Stimulated activated CD8-positive, alpha-beta memory T cell treated with anti-CD3 and anti-CD28 coated beads, Interleukin-15, amount 100 ng/mL, for 1 hour (primary cell): ENCODE measurements around the gene STK16.
"Not testable (repeated sequence)": the region's sequence is repeated elsewhere in the genome, so short reads cannot be mapped to it uniquely, and the experiment has no call there.

Experiments used
- DNase-seq: peaks from one replicate; pipeline ENCODE4 v3.0.0-alpha.2; 2020; ENCODE audit warnings: low read depth

STK16 gene

DNA sequence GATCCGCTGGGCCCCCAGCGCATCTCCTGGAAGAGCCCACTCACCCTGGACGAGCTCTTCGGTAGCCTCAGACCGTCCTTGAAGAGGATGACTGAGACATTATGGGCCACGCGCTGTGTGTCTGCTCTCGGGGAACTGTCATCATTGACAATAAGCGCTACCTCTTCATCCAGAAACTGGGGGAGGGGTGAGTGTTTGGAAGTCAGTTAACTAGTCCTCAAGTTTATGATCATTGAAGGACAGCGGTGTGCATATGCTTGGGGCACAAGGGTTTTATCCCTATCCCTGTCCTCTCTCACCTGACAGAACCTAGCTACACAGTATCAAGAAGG lies 586 bp downstream of the STK16 start:
- no peak for DNase-seq

DNA sequence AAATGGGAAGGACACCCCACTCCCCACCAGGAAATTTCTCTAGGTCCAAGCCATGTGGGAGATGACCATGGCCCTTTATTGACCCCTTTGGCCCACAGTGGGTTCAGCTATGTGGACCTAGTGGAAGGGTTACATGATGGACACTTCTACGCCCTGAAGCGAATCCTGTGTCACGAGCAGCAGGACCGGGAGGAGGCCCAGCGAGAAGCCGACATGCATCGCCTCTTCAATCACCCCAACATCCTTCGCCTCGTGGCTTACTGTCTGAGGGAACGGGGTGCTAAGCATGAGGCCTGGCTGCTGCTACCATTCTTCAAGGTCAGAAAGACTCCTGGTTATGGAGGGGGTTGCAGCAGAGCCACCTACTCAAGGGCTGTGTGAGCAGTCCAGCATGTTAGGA lies 1.3 kb downstream of the STK16 start:
- no peak for DNase-seq

DNA sequence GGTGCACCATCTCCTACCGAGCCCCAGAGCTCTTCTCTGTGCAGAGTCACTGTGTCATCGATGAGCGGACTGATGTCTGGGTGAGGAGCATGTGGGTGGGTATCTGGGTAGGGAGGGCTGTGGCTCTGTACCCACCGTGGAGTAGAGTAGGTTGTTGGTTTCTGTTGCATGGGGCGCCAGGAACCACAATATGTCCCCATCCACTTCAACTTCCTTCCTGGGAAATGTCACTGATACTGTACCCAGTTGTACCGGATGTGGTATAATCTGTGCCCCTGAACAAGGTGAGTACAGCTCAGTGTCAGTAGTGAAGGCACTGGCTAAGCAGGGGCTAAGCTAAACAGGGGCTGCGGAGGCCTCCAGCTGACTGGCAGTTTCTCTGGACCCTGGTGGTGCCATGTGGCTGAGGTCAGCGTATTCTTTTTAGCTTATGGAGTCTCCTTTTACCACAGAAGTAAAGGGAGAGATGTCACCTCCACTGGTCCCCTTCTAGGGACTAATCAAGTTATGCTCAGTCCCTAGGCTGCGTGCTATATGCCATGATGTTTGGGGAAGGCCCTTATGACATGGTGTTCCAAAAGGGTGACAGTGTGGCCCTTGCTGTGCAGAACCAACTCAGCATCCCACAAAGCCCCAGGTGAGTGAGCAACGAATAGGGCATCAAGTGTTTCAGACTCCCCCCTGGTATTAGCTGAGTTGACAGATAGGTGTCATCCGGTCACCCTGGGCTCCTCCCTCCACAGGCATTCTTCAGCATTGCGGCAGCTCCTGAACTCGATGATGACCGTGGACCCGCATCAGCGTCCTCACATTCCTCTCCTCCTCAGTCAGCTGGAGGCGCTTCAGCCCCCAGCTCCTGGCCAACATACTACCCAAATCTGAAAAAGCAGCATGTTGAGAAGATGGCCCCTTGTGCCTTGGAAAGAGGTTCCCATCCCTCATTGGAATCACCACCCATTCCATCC lies 2.7 kb downstream of the STK16 start:
- no peak for DNase-seq

DNA sequence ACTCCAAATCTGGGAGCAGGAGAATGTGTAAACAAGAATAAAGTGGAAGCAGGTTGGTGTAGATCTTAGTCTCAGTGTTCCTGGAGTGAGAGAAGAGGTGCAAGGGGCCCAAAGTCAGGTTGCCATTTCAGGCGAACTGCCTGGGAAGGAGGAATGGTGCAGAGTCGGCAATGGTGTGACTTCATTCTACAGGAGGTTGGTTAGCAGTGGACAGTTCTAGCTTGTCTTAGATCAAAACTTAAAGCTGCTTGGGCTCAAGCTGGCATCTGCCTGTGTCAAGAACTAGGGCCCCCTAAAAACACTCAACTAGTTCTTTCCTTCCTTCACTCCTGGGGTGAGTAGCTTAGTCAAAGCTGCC lies 3.5 kb downstream of the STK16 start:
- no peak for DNase-seq

DNA sequence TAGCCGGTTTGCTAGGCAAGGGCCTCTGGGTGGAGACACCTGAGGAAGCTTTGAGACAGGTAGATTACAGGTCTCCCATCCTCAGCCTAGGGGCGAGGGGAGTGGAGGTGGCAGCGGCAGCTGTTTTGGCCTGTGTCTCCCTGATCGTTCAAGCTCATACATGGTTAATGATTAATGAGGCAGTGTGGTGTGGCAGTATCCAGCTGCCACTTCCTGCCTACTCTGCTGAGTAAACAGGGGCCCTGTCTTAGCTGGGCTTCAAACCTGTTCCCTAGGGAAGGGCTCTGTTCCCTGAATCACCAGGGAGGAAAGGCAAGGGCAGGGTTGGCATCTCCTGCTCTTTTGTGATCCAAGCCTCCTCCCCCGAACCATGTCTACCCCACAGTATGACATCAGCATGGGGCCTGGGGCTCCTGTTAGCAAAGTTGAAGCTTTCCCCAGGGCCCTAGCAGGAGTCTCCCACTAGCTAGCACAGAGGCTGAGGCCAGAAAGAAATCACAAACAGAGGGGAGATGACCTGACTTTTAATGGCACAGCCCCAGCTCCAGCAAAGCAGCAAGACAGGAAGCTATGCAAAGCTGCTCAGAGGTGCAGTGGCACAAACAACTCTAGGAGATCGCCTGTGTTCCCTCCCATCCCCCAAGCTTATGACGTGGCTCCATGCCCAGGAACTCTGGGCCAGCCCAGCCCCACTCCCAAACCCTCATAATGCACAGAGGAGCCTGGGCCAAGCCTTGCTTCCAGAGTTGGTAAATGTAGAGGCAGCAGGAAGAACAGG lies 4.1 kb downstream of the STK16 start:
- DNase-seq, result no peak

DNA sequence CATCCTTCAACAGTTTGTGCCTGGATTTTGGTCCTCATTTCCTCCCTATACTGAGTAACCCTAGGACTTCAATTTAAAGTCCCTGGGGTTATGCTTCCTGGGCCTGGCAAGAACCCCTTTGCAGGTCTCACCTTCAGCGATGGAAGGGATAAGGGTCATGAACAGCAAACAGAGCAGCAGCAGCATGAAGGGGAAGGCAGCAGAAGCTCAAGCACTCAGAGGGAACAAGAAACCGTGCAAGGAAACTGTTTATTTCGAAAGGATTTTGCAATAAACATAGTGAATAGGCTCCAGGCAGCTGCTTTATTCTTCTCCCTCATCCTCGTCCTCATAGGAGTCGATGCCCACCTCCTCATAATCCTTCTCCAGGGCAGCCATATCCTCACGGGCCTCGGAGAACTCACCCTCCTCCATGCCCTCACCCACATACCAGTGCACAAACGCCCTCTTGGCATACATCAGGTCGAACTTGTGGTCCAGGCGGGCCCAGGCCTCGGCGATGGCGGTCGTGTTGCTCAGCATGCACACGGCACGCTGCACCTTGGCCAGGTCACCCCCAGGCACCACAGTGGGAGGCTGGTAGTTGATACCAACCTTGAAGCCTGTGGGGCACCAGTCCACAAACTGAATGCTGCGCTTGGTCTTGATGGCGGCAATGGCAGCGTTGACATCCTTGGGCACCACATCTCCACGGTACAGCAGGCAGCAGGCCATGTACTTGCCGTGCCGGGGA lies 4.9 kb downstream of the STK16 start:
- no peak for DNase-seq

DNA sequence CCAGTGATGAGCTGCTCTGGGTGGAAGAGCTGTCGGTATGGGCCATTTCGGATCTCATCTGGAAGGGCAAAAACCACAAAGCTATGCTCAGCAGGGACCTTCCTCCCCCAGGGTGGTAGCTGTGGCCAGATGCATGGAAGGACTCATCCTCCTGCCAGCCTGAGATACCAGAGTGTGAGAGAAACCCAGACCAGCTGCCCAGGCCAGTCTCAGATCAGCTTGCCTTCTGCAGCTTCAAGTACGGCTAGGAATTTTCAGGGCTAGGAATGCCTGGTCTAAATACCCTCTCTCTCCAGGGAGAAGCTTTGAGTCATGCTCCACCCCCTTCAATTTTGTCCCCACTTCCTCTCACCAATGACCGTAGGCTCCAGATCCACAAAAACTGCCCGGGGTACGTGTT lies 6.4 kb downstream of the STK16 start:
- no peak for DNase-seq

DNA sequence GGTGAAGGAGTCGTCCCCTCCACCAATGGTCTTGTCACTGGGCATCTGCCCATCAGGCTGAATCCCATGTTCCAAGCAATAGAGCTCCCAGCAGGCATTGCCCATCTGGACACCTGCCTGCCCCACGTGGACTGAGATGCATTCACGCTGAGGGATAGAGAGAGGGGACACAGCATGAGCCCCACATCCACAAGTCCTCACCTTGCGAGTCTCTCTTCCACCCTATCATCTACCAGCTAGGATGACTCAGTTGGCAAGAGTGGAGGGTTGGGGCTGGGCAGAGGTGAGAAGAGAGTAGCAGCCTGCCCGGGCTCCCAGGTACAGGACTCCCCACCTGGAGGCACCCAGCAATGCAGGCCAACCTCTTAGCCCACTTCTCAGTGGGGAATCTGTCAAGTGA lies 6.8 kb downstream of the STK16 start:
- DNase-seq, result no peak

DNA sequence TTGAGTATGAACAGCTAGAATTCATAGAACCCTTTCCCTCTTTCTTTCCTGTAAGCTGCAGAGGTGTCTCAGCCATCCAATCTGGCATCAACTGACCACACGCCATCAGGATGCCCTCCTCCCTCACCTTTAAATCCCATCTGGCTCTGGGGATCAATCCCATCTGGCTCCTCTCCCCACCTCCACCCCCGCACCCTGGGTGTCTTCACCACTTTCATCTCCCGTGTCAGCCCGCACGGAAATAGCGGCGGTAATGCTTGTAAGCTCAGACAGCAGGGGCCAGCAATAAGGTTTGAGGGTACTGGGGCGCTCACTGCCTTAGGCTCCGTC lies 7.3 kb downstream of the STK16 start:
- DNase-seq, result no peak

DNA sequence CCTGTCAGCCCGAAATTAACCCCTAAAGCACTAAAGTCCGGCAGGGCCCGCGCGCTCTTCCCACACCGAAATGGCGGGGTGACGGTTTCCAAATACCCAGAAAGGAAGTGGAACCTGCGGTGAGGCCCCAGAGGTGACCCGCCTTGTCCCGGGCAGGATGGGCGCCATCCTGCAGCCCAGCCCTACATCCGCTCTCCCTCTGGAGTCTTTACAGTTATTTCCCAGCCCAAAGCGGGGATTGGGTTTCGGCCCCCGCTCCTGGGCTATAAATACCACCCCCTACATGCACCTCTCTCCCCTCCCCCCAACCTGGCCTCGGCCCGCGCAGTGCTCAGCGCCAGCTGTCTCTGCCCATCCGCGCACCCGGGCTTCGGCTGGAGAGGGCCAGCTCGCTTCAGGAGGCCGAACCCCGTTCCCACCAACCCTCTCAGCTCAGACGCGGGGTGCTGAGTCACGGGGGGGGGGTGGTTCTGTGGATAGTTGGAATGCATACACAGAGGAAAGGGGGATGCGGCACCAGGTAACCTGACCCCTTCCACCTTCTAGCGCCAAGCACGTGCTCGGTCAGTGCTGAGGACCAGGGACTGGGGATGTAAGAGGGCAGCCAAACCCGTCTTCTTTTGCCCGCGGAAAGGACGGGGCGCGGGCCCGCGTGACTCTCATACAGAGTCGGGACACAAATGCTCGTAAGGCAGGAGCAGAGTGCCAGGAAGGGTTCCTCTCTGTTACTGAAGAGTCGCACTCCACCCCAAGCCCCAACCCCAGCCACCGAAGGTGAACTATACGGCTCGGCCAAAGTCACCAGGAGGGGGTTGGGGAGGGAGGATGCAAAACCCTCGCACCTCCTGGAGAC lies 7.8 kb downstream of the STK16 start, which contains the start of gene TUBA4B:
Gene TUBA4B (plus strand): TSS at position 344 of the 853 bp plus-strand sequence. CDS start 165 bp downstream, at position 509.
- DNase-seq, result no peak

DNA sequence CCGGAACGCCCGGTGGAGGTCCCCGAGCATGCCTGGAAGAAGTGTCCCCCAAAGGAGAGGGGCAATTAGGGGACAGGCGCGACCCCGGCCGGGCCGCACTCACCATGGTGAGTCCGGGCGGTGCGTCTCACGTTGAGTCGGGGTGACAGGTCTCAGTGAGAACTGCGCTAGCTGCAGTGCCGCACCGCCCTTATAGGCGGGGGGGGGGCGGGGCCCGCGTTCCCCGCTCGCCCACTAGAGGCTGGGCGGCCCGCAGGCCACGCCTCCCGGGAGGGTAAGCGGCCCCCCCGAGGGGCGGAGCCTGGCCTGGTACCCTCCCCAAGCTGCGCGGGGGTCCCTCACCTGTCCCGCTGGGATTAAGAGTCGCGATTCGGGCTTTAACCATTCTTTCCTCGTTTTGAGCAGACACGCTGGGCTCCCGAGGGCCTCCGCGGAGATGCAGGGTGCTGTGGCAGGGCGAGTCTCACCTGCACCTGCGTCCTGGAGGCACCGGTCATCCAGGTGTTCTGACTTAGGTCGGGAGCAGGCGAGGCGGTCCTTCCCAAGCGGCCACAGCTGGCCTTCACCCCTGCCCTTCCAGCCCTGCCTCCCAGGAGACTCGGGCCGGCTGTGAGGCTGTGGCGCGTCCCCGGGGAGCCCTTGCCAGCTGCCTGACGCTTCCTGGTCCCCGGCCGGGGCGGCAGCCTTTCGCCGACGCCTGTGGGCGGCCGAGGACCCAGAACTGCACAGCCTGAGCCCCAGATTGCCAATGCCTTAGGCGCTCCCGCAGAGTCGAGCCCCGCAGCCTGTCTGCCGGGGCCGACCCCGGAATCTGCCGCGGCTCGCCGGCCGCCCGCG lies 8.7 kb downstream of the STK16 start, which contains the start of gene TUBA4A:
Gene TUBA4A (minus strand): TSS at position 166 of the 837 bp plus-strand sequence. CDS start 60 bp downstream, at position 106.
- DNase-seq, result peak; percentile 84

DNA sequence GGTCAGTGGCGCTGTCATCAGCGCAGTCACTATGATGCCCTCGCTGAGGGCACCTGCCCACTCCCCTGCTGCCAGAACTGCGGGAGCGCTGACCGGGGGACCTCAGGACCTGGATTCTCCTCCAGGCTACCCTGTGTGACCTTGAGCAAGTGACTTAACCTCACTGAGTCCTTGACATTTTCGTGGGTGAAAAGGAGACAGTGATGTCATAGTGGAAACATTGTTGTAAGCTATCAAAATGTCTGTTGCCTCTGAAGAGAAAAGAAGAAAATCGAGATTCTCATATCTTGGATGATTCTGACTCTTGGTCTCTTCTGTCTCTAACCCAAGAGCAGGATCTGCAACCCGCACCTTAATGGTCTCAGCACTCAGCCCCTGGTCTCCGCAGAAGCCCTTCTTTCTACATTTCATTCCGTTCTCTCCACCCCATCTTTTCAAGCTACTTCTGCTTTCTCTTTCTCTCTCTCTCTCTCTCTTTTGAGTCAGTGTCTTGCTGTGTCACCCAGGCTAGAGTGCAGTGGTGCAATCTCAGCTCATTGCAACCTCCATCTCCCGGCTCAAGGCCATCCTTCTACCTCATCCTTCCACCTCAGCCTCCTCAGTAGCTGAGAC lies 9.4 kb downstream of the STK16 start:
- DNase-seq, result no peak

DNA sequence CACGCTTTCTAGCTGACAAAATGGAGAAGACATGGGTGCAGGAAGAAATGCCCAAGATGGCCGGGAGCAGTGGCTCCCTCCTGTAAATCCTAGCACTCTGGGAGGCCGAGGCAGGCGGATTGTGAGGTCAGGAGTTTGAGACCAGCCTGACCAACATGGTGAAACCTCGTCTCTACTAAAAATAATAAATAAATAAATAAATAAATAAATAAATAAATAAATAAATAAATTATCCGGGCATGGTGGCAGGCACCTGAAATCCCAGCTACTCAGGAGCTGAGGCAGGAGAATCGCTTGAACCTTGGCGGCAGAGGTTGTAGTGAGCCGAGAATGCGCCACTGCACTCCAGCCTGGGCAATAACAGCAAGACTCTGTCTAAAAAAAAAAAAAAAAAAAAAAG lies 13.7 kb downstream of the STK16 start:
- DNase-seq, result not testable (repeated sequence)

DNA sequence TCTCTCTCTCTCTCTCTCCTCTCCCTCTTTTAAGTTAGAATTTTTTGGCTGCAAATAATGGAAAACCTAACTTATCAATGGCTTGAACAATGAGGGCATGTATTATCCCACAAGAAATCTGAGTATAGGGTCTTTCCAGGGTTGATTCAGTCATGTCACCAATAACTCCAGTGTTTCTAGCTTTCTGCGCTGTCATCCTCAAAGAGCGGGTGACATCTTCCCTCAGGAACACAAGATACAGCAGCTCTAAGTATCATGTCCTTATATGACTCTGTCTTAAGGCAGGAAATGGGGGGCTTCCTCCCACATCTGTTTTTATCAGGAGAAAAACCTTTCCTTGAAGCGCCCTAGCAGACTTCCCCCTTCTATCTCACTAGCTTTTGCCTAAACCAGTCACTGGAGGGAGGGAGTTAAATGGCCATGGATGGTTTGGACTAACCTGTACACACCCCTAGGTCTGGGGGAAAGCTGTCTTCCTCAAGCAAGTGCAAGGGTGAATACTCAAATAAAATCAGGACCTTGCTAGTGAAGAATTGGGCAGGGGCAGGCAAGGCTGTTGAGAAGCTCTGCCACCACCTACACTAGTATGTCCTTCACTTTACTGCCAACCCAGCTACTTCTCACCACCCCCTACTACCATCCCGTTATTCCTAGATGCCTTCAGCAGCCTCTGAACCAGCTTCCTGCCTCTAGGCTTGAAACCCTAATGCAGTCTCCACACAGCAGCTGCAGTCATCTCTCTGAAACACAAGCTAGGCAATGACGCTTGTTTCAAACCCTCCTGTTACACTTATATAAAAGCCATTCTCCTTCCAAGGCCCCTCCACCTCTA lies 16.0 kb downstream of the STK16 start:
- DNase-seq, result no peak

DNA sequence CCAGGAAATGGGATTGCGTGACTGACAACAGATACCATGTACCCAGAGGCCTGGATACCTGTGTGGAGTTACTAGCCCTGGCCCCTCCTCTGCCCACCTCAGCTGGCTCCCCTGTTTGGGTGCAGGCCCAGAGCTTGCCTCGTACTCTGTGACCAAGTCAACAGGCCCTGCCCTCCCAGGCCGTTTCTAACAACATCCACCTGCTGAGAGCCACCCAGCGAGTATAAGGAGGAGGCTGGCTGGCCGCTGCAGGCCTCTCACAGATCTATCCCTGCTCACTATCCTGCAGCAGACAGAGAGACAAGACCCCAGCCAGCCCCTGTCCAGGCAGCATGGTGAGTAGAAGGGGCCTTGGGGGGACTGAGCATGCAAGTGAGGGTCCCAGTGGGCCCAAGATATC lies 21.0 kb downstream of the STK16 start:
- no peak for DNase-seq

DNA sequence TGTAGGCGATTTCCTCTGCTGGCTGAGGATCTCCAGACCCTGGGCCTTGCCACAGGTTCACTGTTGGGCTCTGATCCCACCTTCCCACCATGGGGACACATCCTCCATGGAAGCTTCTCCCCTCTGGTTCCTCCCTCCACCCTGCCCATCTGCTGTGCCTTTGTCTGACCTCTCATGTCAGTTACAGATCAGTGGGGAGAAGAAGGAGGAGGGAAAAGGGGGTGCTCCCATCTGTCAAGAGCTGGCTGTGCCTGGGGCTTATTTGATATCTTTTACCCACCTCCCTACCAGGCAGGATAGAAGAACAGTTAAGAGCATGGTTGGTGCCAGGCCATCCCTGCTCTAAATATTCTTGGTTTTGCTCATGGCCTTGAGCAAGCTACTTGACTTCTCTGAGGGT lies 21.6 kb downstream of the STK16 start:
- no peak for DNase-seq

DNA sequence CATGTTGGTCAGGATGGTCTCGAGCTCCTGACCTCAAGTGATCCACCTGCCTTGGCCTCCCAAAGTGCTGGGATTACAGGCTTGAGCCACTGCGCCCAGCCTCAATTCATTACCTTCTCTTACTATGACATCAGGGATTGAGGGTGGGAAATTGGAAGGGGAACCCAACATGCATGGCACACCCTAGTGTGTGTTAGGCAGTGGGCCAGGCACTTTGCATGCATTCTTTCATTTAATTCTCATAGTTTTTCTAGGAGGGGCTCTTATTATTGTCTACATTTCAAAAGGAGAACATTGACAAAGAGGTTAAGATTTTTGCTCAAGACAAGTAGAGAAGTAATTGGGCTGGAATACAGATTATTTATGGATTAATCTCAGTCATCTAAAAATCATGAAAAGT lies 23.0 kb downstream of the STK16 start:
- DNase-seq, result no peak

DNA sequence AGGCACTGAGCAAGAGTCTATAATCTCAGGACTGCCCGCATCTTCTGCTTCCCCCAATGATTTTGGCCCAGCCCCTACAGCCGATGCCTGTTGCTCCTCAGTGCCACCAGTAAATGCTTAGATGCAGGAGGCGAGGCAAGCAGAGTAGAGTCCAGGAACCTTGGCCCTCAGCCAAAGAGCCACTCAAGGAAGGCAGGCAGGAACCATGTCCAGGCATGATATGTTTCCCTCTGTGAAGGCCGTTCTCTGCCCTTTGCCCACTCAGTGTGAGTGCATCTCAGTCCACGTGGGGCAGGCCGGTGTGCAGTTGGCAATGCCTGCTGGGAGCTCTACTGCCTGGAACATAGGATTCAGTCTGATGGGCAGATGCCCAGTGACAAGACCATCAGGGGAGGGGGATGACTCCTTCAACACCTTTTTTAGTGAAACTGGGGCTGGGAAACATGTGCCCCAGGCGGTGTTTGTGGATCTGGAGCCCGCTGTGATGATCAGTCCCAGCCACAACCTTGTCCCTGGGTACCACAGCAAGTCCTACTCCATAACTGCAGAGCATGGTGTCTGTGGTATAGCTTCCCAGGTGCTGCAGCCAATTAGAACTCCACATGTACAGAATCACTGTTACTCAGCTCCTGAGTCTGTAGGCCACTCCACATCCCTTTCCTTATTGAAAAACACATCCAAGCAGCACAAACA lies 24.2 kb downstream of the STK16 start:
- no peak for DNase-seq

DNA sequence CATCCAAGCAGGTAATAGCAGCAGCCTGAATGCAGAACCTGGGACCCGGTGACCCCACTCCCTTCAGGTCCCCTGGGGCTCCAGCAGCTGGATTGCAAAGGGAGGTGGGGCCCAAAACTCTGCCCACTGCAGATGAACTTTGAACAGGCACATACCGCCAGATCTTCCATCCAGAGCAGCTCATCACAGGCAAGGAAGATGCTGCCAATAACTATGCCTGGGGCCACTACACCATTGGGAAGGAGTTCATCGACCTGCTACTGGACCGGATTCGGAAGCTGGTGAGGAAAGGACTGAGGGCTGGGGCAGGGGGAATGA lies 24.7 kb downstream of the STK16 start:
- no peak for DNase-seq
